ENCODE measurements around the gene IFNK. TPM values are rescaled to one million over a fixed set of nuclear protein-coding genes. Genes with fewer than 3 reads are reported as not detected.

Gene IFNK
- total and polyA plus RNA-seq, 2 experiments from 2014 or later = not detected

DNA sequence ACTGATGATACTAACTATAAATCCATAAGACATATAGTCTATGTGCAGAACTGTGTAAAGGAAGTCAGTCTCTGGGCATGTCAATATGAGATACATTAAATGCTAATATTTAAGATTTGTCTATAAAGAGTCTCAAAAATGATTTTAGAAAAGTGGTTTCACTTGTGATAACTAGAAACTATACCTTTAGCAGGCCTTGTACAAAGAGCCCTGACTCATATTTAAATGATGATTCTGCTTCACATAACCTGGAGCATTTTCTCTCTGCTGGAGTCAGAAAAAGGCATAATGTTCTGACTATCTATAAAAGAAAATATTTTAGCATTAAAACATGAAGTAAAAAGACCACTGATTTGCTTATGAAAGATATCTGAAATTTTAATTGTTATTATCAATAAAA lies 34.2 kb downstream of the IFNK start:
- H3K79me2 ChIP-seq (replicated peaks; ENCODE audit: insufficient read depth) = no peaks in the 10 kb centered on the region
- H3K4me3 ChIP-seq = no peak overlapping the region
- Mint-ChIP-seq H3K4me3 (no peak overlapping the region), H3K27me3 (ENCODE audit: insufficient read depth, low read depth, poor library complexity) (no peaks in the 10 kb centered on the region), H3K9me3 (no peaks in the 10 kb centered on the region), H3K27ac (no peak overlapping the region), H3K36me3 (ENCODE audit: low read depth) (peaks cover 29% of the 10 kb centered on the region; the same call in 2 of the 3 replicates), H3K4me1 (no peaks in the 10 kb centered on the region)
- TF ChIP-seq JUNB (IDR thresholded peaks at IDR 0.05; ENCODE audit: unreplicated experiment) (no peak), ZNF331 (CRISPR knock-in tag; IDR thresholded peaks at IDR 0.05; ENCODE audit: low read depth) (no peak), ZNF114 (CRISPR knock-in tag; IDR thresholded peaks at IDR 0.05) (no peak), CREB1 (CRISPR knock-in tag; IDR thresholded peaks at IDR 0.05; ENCODE audit: low read depth) (no peak), EZH2phosphoT487 (IDR thresholded peaks at IDR 0.05; ENCODE audit: unreplicated experiment) (no peak), STAT1 (IDR thresholded peaks at IDR 0.05; ENCODE audit: unreplicated experiment) (no peak), NANOG (IDR thresholded peaks at IDR 0.05; ENCODE audit: borderline replicate concordance) (no peak), EZH2 (IDR thresholded peaks at IDR 0.05; ENCODE audit: low read depth, unreplicated experiment) (no peak)
- TF ChIP-seq, protein P1, sequence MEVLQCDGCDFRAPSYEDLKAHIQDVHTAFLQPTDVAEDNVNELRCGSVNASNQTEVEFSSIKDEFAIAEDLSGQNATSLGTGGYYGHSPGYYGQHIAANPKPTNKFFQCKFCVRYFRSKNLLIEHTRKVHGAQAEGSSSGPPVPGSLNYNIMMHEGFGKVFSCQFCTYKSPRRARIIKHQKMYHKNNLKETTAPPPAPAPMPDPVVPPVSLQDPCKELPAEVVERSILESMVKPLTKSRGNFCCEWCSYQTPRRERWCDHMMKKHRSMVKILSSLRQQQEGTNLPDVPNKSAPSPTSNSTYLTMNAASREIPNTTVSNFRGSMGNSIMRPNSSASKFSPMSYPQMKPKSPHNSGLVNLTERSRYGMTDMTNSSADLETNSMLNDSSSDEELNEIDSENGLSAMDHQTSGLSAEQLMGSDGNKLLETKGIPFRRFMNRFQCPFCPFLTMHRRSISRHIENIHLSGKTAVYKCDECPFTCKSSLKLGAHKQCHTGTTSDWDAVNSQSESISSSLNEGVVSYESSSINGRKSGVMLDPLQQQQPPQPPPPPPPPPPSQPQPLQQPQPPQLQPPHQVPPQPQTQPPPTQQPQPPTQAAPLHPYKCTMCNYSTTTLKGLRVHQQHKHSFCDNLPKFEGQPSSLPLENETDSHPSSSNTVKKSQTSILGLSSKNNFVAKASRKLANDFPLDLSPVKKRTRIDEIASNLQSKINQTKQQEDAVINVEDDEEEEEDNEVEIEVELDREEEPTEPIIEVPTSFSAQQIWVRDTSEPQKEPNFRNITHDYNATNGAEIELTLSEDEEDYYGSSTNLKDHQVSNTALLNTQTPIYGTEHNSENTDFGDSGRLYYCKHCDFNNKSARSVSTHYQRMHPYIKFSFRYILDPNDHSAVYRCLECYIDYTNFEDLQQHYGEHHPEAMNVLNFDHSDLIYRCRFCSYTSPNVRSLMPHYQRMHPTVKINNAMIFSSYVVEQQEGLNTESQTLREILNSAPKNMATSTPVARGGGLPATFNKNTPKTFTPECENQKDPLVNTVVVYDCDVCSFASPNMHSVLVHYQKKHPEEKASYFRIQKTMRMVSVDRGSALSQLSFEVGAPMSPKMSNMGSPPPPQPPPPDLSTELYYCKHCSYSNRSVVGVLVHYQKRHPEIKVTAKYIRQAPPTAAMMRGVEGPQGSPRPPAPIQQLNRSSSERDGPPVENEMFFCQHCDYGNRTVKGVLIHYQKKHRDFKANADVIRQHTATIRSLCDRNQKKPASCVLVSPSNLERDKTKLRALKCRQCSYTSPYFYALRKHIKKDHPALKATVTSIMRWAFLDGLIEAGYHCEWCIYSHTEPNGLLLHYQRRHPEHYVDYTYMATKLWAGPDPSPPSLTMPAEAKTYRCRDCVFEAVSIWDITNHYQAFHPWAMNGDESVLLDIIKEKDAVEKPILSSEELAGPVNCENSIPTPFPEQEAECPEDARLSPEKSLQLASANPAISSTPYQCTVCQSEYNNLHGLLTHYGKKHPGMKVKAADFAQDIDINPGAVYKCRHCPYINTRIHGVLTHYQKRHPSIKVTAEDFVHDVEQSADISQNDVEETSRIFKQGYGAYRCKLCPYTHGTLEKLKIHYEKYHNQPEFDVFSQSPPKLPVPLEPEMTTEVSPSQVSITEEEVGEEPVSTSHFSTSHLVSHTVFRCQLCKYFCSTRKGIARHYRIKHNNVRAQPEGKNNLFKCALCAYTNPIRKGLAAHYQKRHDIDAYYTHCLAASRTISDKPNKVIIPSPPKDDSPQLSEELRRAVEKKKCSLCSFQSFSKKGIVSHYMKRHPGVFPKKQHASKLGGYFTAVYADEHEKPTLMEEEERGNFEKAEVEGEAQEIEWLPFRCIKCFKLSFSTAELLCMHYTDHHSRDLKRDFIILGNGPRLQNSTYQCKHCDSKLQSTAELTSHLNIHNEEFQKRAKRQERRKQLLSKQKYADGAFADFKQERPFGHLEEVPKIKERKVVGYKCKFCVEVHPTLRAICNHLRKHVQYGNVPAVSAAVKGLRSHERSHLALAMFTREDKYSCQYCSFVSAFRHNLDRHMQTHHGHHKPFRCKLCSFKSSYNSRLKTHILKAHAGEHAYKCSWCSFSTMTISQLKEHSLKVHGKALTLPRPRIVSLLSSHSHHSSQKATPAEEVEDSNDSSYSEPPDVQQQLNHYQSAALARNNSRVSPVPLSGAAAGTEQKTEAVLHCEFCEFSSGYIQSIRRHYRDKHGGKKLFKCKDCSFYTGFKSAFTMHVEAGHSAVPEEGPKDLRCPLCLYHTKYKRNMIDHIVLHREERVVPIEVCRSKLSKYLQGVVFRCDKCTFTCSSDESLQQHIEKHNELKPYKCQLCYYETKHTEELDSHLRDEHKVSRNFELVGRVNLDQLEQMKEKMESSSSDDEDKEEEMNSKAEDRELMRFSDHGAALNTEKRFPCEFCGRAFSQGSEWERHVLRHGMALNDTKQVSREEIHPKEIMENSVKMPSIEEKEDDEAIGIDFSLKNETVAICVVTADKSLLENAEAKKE (CRISPR knock-in tag; IDR thresholded peaks at IDR 0.05) = no peak
- TF ChIP-seq, protein P2, sequence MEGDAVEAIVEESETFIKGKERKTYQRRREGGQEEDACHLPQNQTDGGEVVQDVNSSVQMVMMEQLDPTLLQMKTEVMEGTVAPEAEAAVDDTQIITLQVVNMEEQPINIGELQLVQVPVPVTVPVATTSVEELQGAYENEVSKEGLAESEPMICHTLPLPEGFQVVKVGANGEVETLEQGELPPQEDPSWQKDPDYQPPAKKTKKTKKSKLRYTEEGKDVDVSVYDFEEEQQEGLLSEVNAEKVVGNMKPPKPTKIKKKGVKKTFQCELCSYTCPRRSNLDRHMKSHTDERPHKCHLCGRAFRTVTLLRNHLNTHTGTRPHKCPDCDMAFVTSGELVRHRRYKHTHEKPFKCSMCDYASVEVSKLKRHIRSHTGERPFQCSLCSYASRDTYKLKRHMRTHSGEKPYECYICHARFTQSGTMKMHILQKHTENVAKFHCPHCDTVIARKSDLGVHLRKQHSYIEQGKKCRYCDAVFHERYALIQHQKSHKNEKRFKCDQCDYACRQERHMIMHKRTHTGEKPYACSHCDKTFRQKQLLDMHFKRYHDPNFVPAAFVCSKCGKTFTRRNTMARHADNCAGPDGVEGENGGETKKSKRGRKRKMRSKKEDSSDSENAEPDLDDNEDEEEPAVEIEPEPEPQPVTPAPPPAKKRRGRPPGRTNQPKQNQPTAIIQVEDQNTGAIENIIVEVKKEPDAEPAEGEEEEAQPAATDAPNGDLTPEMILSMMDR (conservative IDR thresholded peaks at IDR 0.05; ENCODE audit: low read depth in 2 of 2) = no peak
- TF ChIP-seq, protein P3, sequence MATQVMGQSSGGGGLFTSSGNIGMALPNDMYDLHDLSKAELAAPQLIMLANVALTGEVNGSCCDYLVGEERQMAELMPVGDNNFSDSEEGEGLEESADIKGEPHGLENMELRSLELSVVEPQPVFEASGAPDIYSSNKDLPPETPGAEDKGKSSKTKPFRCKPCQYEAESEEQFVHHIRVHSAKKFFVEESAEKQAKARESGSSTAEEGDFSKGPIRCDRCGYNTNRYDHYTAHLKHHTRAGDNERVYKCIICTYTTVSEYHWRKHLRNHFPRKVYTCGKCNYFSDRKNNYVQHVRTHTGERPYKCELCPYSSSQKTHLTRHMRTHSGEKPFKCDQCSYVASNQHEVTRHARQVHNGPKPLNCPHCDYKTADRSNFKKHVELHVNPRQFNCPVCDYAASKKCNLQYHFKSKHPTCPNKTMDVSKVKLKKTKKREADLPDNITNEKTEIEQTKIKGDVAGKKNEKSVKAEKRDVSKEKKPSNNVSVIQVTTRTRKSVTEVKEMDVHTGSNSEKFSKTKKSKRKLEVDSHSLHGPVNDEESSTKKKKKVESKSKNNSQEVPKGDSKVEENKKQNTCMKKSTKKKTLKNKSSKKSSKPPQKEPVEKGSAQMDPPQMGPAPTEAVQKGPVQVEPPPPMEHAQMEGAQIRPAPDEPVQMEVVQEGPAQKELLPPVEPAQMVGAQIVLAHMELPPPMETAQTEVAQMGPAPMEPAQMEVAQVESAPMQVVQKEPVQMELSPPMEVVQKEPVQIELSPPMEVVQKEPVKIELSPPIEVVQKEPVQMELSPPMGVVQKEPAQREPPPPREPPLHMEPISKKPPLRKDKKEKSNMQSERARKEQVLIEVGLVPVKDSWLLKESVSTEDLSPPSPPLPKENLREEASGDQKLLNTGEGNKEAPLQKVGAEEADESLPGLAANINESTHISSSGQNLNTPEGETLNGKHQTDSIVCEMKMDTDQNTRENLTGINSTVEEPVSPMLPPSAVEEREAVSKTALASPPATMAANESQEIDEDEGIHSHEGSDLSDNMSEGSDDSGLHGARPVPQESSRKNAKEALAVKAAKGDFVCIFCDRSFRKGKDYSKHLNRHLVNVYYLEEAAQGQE (IDR thresholded peaks at IDR 0.05; ENCODE audit: unreplicated experiment) = no peak
- TF ChIP-seq, protein P4, sequence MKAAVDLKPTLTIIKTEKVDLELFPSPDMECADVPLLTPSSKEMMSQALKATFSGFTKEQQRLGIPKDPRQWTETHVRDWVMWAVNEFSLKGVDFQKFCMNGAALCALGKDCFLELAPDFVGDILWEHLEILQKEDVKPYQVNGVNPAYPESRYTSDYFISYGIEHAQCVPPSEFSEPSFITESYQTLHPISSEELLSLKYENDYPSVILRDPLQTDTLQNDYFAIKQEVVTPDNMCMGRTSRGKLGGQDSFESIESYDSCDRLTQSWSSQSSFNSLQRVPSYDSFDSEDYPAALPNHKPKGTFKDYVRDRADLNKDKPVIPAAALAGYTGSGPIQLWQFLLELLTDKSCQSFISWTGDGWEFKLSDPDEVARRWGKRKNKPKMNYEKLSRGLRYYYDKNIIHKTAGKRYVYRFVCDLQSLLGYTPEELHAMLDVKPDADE (IDR thresholded peaks at IDR 0.05) = no peak
- H3K36me3 ChIP-seq (ENCODE audit: insufficient read depth) = peaks cover 35% of the 10 kb centered on the region; the same call in 1 of the 2 replicates
- H3K27ac ChIP-seq (ENCODE audit: low read depth) = no peak overlapping the region
- H3K4me1 ChIP-seq (ENCODE audit: insufficient read depth) = no peaks in the 10 kb centered on the region
- no peak overlapping the region for H3K4me2 ChIP-seq
- no peaks in the 10 kb centered on the region for H3F3A ChIP-seq (replicated peaks; ENCODE audit: low read depth)
- H3K27me3 ChIP-seq (ENCODE audit: insufficient read depth) = no peaks in the 10 kb centered on the region
- H4K20me1 ChIP-seq (replicated peaks; ENCODE audit: insufficient read depth) = peaks cover 5% of the 10 kb centered on the region; the same call in 1 of the 2 replicates
- no peak overlapping the region for H2AFZ ChIP-seq
- DNase-seq (ENCODE audit: low spot score) (no peak), ATAC-seq (no peak)
- H3K9me2 ChIP-seq (ENCODE audit: insufficient read depth) = no peaks in the 10 kb centered on the region
